Measurements from ENCODE around the gene DDX27. TPM values are rescaled to one million over a fixed set of nuclear protein-coding genes. Genes with fewer than 3 reads are reported as not detected.

DDX27 gene
- 61.4 to 68.1 TPM (median 63.3 TPM) in 5 replicates for total RNA-seq (2022; extraction: Qiagen RNA extraction; ENCODE audit: low read depth)

GRCh38 chr20:49219091-49219923 lies at the start of gene DDX27:
Gene DDX27, plus strand, starts transcription at chr20:49219416. Its CDS starts 33 bp downstream, at chr20:49219449.

GRCh38 chr20:49187851-49188641 lies 31.2 kb upstream of the DDX27 start, which contains the start of gene STAU1:
Gene STAU1, minus strand, starts transcription at chr20:49188334. Its CDS starts 22,133 bp downstream, at chr20:49166201.

GRCh38 chr20:49278036-49278817 lies 59.0 kb downstream of the DDX27 start, which contains the start of gene ZNFX1:
Gene ZNFX1, minus strand, starts transcription at chr20:49278057. Its CDS starts 2,218 bp downstream, at chr20:49275839.

Other genes starting within 250 kb of the DDX27 start
- 77.6 to 108 TPM (median 95.8 TPM) in 5 replicates for gene CSE1L, start 173.1 kb upstream of the DDX27 start, total RNA-seq (2022; extraction: Qiagen RNA extraction; ENCODE audit: low read depth)
- gene STAU1, start 31.1 kb upstream of the DDX27 start, total RNA-seq (2022; extraction: Qiagen RNA extraction; ENCODE audit: low read depth) = 53.8 to 69.0 TPM (median 62.9 TPM) in 5 replicates
- 20.2 to 28.1 TPM (median 25.1 TPM) in 5 replicates for gene ZNFX1, start 58.6 kb downstream of the DDX27 start, total RNA-seq (2022; extraction: Qiagen RNA extraction; ENCODE audit: low read depth)